Measurements from ENCODE around the gene LMCD1. TPM values are rescaled to one million over a fixed set of nuclear protein-coding genes. Genes with fewer than 3 reads are reported as not detected.

Gene LMCD1
- total and polyA plus RNA-seq, 2 of the 8 experiments (the other 6 are each of a cell fraction or from before 2014, with no cell fraction given): 12.3 to 26.5 TPM

- TF ChIP-seq SIN3A (conservative IDR thresholded peaks at IDR 0.05 in 1 of 2, IDR thresholded peaks at IDR 0.05 in 1 of 2; ENCODE audit: low read depth in 1 of 2, low read length in 2 of 2) (no peak), KDM1A (IDR thresholded peaks at IDR 0.05; ENCODE audit: borderline replicate concordance, low read length) (no peak), TAF1 (IDR thresholded peaks at IDR 0.05; ENCODE audit: low read depth, low read length) (no peak), BCL11A (IDR thresholded peaks at IDR 0.05; ENCODE audit: low read depth in 2 of 2, low read length in 2 of 2) (no peak), GABPA (IDR thresholded peaks at IDR 0.05; ENCODE audit: borderline replicate concordance, insufficient read depth, low read length) (no peak), PHF8 (conservative IDR thresholded peaks at IDR 0.05; ENCODE audit: low read depth, low read length) (no peak), BRCA1 (IDR thresholded peaks at IDR 0.05; ENCODE audit: low read depth, low read length) (no peak), CTCF (IDR thresholded peaks at IDR 0.05; ENCODE audit: control extremely low read depth in 1 of 3, insufficient read depth in 1 of 3, low read depth in 1 of 3, low read length in 3 of 3) (peak; percentile 93 to 98 (median 93)), SIX5 (IDR thresholded peaks at IDR 0.05; ENCODE audit: low read depth, low read length) (no peak), SIRT6 (IDR thresholded peaks at IDR 0.05; ENCODE audit: low read length) (no peak), SP1 (IDR thresholded peaks at IDR 0.05; ENCODE audit: low read depth, low read length) (0 out of 2 replicates have a peak, but pooled peaks have one; percentile 16)
- TF ChIP-seq, protein P1, sequence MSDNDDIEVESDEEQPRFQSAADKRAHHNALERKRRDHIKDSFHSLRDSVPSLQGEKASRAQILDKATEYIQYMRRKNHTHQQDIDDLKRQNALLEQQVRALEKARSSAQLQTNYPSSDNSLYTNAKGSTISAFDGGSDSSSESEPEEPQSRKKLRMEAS (IDR thresholded peaks at IDR 0.05): peak; percentile 38; the same call in 1 of the 2 replicates
Observed at GRCh38 chr3:8622873-8623691, 121.5 kb downstream of the LMCD1 start (continued).

All from H1 (cell line).